ENCODE results near the gene P2RY8. TPM values are rescaled to one million over a fixed set of nuclear protein-coding genes. Genes with fewer than 3 reads are reported as not detected.
"Not testable (repeated sequence)": the region's sequence is repeated elsewhere in the genome, so short reads cannot be mapped to it uniquely, and the experiment has no call there.

Gene P2RY8
- total RNA-seq, 1 experiment from 2014 or later: not detected

DNA sequence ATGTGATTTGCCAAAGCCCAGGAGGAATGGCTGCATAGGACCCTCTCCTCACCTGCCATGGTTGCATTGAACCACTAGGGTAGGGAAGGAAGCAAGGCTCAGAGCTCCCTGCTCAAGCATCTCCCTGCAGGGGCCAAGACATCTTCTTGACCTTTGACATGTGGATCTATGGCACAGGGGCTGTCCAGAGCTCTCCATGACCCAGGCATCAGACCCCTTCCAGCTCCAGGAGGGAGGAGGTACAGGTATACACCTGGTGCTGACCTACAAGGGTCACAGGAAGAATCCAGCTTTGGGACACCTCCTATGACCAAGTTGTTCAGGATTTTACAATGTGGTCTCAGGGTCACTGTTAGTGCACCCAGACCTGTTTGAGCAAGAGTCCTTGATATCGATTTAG, 61.1 kb downstream of the P2RY8 start:
- intact Hi-C loops (cut with micrococcal nuclease; ENCODE audit: unreplicated experiment): no loop called here
- peaks cover 8% of the 10 kb centered on the region for H3K9me3 Mint-ChIP-seq (ENCODE audit: low read depth, unreplicated experiment)
- H3K27me3 Mint-ChIP-seq (ENCODE audit: unreplicated experiment): peaks cover 21% of the 10 kb centered on the region
- no peak overlapping the region for H3K4me3 Mint-ChIP-seq (ENCODE audit: low read depth, unreplicated experiment)
- H3K27ac Mint-ChIP-seq (ENCODE audit: unreplicated experiment): no peak overlapping the region
- no peaks in the 10 kb centered on the region for H3K36me3 Mint-ChIP-seq (ENCODE audit: insufficient read depth, unreplicated experiment)
- CTCF ChIA-PET: no interaction called here
- no peak for DNase-seq
- no TSS peak for BruUV-seq (replicated peaks)
- H3K4me1 Mint-ChIP-seq (ENCODE audit: low read depth, unreplicated experiment): no peaks in the 10 kb centered on the region
- TF ChIP-seq, protein P1, sequence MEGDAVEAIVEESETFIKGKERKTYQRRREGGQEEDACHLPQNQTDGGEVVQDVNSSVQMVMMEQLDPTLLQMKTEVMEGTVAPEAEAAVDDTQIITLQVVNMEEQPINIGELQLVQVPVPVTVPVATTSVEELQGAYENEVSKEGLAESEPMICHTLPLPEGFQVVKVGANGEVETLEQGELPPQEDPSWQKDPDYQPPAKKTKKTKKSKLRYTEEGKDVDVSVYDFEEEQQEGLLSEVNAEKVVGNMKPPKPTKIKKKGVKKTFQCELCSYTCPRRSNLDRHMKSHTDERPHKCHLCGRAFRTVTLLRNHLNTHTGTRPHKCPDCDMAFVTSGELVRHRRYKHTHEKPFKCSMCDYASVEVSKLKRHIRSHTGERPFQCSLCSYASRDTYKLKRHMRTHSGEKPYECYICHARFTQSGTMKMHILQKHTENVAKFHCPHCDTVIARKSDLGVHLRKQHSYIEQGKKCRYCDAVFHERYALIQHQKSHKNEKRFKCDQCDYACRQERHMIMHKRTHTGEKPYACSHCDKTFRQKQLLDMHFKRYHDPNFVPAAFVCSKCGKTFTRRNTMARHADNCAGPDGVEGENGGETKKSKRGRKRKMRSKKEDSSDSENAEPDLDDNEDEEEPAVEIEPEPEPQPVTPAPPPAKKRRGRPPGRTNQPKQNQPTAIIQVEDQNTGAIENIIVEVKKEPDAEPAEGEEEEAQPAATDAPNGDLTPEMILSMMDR (IDR thresholded peaks at IDR 0.05; ENCODE audit: unreplicated experiment): no peak

DNA sequence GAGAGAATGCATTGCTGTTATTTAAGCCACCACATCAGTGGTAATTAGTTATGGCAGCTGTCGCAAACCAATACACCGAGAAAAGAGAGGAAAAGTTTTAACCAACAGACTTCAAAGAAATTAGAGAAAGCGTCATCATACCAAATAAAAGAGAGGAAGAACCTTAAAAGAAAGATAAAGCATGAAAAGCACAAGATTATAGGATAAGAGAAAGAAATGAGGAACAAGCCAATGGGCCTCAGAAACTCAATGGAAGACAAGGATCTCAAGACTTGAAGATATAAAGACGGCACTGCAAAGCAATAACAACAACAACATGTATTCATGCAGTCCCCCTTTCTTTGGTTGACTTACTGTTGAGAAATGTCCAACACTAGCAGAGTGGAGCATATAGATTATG, 61.5 kb downstream of the P2RY8 start:
- Mint-ChIP-seq H3K27ac (ENCODE audit: unreplicated experiment) (no peak overlapping the region), H3K4me3 (ENCODE audit: low read depth, unreplicated experiment) (no peak overlapping the region), H3K27me3 (ENCODE audit: unreplicated experiment) (peaks cover 21% of the 10 kb centered on the region), H3K9me3 (ENCODE audit: low read depth, unreplicated experiment) (peaks cover 8% of the 10 kb centered on the region), H3K36me3 (ENCODE audit: insufficient read depth, unreplicated experiment) (no peaks in the 10 kb centered on the region), H3K4me1 (ENCODE audit: low read depth, unreplicated experiment) (no peaks in the 10 kb centered on the region)
- CTCF ChIA-PET: no interaction called here
- no TSS peak for BruUV-seq (replicated peaks)
- TF ChIP-seq, protein P1 (IDR thresholded peaks at IDR 0.05; ENCODE audit: unreplicated experiment): no peak
- DNase-seq: no peak
- intact Hi-C loops (cut with micrococcal nuclease; ENCODE audit: unreplicated experiment): no loop called here

DNA sequence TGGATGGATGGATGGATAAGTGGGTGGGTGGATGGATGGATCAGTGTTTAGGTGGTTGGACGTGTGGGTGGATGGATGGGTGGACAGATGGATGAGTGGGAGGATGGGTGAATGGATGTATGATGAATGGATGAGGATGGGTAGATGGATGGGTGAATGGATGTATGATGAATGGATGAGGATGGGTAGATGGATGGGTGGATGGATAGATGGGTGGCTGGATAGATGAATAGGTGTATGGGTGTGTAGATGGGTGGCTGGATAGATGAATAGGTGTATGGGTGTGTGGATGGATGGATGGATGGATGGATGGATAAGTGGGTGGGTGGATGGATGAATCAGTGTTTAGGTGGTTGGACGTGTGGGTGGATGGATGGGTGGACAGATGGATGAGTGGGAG, 62.4 kb downstream of the P2RY8 start:
- BruUV-seq (replicated peaks); CTCF ChIA-PET; DNase-seq; H3K36me3 Mint-ChIP-seq (ENCODE audit: insufficient read depth, unreplicated experiment); H3K4me3 Mint-ChIP-seq (ENCODE audit: low read depth, unreplicated experiment); H3K9me3 Mint-ChIP-seq (ENCODE audit: low read depth, unreplicated experiment); H3K27ac Mint-ChIP-seq (ENCODE audit: unreplicated experiment); H3K4me1 Mint-ChIP-seq (ENCODE audit: low read depth, unreplicated experiment); intact Hi-C loops (cut with micrococcal nuclease; ENCODE audit: unreplicated experiment): not testable (repeated sequence)
- H3K27me3 Mint-ChIP-seq (ENCODE audit: unreplicated experiment): peaks cover 21% of the 10 kb centered on the region

DNA sequence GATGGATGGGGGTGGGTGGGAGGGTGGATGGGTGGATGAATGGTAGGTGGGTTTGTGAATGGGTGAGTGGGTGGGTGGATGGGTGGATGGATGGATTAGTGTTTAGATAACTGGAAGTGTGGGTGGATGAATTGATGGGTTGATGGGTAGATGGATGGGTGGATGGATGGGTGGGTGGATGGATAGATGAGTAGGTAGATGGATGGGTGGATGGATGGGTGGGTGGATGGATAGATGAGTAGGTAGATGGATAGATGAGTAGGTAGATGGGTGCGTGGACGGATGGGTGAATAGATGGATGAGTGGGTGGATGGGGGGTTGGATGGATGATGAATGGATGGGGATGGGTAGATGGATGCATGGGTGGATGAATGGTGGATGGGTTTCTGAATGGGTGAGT, 64.0 kb downstream of the P2RY8 start:
- no TSS peak for BruUV-seq (replicated peaks)
- peaks cover 12% of the 10 kb centered on the region for H3K27me3 Mint-ChIP-seq (ENCODE audit: unreplicated experiment)

DNA sequence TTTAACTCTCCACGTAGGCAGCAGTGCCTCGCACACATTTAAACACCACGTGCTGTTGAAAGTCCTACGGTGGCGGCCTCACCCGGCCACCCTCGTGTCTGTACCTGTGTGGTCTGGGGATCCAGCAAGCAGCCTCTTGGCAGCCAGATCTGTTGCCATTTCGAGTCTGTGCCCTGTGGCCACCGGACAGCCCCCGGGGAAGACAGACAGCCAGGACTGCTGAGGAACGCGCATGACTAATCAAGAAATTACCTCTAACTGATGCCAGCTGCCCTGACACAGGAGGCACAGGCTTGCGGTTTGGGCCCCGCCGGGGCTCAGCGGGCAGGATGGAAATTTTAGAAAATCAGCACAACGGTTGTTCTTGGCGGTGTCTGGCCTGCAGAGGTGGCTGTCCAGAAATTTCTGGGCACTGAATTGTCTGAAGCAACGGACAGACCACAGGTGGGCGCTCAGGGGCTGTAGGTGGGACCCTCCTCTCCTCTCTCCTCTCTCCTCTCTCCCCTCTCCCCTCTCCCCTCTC, 68.7 kb downstream of the P2RY8 start:
- Mint-ChIP-seq H3K4me1 (ENCODE audit: low read depth, unreplicated experiment) (no peaks in the 10 kb centered on the region), H3K9me3 (ENCODE audit: low read depth, unreplicated experiment) (no peaks in the 10 kb centered on the region), H3K36me3 (ENCODE audit: insufficient read depth, unreplicated experiment) (peaks cover 3% of the 10 kb centered on the region), H3K4me3 (ENCODE audit: low read depth, unreplicated experiment) (no peak overlapping the region), H3K27ac (ENCODE audit: unreplicated experiment) (no peak overlapping the region), H3K27me3 (ENCODE audit: unreplicated experiment) (peaks cover 45% of the 10 kb centered on the region)
- BruUV-seq (replicated peaks): no TSS peak
- DNase-seq: peak; percentile 37
- CTCF ChIA-PET: no interaction called here
- TF ChIP-seq, protein P1 (IDR thresholded peaks at IDR 0.05; ENCODE audit: unreplicated experiment): no peak
- intact Hi-C loops (cut with micrococcal nuclease; ENCODE audit: unreplicated experiment): no loop called here

More for the DNA sequence above, 64.0 kb downstream of the P2RY8 start:
- DNase-seq: no peak
- H3K4me1 Mint-ChIP-seq (ENCODE audit: low read depth, unreplicated experiment): no peaks in the 10 kb centered on the region
- H3K4me3 Mint-ChIP-seq (ENCODE audit: low read depth, unreplicated experiment): no peak overlapping the region
- TF ChIP-seq, protein P1 (IDR thresholded peaks at IDR 0.05; ENCODE audit: unreplicated experiment): no peak
- intact Hi-C loops (cut with micrococcal nuclease; ENCODE audit: unreplicated experiment): no loop called here
- CTCF ChIA-PET: no interaction called here
- no peaks in the 10 kb centered on the region for H3K36me3 Mint-ChIP-seq (ENCODE audit: insufficient read depth, unreplicated experiment)
- H3K9me3 Mint-ChIP-seq (ENCODE audit: low read depth, unreplicated experiment): peaks cover 5% of the 10 kb centered on the region
- H3K27ac Mint-ChIP-seq (ENCODE audit: unreplicated experiment): no peak overlapping the region
